Measurements from ENCODE around the gene SH2B2.

Gene SH2B2

DNA sequence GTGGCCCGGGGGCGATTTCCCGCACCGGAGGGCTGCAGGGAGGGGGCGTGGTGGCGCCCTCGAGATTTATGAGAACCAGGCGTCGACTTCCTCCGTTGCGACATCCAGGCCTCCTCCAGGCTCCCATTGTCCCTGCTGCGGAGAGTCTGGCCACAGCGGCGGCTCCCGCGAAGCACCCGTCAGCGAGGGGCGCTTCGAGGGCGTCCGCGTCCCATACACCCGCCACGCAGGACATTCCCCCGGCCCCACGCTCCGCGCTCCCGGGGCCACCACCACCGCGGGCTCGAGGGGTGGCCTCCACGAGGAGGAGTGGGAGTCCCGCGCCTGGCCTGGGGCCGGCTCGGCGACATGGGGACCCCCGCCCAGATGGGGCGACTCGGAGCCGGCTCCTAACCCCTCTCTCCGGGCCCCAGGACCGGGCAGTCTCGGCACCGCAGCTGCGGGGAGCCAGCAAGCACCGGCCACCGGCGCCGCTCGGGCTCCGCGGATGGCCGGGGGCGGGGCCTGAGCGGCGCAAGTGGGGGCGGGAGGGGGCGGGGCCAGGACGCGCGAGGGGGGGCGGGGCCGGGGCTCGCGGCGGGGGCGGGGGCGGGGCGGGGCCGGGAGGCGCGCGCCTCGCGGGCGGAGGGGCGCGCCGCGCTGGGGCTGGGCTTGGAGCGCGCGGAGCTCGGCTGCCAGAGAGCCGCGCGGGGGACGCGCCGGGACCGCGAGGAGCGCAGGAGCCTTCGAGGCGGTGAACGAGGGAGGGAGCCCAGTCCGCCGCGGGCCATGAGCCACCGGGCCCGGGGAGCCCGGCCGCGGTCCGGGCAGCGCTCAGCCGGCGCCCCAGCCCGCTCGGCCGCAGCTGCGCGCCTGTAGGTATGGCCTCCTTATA, at the start of gene SH2B2:
Gene SH2B2, plus strand, starts transcription at position 632 of the 874 bp plus-strand sequence. CDS start 13,683 bp downstream, outside the sequence.
- DNase-seq = peak; percentile 33

DNA sequence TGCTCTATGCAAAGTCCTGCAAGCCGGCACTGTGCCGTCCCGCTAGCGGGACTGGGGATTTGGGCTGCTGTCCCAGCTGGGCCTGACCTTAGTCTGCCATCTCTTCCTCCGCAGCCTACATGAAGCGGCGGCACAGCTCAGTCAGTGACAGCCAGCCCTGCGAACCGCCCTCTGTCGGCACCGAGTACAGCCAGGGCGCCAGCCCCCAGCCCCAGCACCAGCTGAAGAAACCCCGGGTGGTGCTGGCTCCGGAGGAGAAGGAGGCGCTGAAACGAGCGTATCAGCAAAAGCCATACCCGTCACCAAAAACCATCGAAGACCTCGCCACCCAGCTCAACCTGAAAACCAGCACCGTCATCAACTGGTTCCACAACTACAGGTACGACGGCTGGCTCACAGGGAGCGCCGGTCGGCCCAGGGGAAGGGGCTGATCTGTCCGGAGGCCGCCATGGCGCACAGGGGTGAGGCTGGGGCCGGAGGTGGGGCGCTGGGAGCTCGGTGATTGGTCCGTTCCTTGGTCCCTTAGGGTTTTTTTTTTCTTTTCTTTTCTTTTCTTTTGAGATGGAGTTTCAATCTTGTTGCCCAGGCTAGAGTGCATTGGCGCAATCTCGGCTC, 47.4 kb upstream of the SH2B2 start:
- DNase-seq = no peak

DNA sequence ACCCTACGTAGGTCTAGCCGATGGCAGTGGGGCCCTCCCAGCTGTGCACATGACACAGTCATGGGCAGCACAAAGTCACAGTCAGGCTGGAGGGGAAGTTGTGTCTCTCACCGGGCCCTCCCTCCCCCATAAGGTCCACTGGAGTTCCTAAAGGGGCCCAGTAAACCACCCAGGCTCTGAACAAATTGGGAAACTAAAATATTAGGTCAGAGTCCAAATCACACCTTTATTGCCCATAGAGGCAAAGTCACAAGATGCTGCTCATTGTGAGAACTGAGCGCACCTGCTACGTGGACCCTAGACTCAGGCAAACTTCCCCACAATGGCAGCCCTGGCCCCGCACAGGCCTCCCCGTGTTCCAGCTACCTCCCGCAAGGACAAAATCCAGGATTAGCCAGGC, 45.2 kb upstream of the SH2B2 start:
- DNase-seq = no peak

DNA sequence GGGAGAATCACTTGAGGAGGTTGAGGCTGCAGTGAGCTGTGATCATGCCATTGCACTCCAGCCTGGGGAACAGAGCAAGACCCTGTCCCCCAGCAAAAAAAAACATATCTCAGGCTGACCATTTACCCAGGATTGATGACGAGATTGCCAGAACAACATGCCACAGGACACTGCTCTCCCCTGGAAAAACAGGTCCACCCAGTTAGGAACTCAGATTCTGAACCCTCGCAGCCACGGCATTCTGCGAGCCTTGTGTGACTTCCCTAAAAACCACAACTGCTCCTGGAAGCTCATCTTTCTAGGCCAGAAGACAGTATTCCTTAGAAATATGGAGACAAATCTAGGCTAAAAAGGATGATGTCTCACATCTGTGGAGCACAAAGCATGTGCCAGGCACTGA, 42.1 kb upstream of the SH2B2 start:
- no peak for DNase-seq

DNA sequence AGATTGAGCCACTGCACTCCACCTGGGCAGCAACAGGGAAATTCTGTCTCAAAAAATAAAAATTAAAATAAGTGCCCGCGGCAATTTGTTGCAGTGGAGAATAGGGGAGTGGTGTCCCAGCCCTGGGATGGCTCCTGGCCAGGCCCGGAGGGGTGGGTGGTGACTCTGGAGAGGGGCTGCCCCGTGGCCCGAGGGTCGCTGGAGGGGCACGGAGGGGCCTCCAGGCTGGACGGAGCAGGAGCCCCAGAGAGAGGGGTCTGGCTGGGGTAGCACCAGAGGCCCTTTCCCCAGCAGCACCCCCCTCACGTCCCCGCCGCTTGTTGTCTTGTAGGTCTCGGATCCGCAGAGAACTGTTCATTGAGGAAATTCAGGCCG, 38.6 kb upstream of the SH2B2 start:
- no peak for DNase-seq

DNA sequence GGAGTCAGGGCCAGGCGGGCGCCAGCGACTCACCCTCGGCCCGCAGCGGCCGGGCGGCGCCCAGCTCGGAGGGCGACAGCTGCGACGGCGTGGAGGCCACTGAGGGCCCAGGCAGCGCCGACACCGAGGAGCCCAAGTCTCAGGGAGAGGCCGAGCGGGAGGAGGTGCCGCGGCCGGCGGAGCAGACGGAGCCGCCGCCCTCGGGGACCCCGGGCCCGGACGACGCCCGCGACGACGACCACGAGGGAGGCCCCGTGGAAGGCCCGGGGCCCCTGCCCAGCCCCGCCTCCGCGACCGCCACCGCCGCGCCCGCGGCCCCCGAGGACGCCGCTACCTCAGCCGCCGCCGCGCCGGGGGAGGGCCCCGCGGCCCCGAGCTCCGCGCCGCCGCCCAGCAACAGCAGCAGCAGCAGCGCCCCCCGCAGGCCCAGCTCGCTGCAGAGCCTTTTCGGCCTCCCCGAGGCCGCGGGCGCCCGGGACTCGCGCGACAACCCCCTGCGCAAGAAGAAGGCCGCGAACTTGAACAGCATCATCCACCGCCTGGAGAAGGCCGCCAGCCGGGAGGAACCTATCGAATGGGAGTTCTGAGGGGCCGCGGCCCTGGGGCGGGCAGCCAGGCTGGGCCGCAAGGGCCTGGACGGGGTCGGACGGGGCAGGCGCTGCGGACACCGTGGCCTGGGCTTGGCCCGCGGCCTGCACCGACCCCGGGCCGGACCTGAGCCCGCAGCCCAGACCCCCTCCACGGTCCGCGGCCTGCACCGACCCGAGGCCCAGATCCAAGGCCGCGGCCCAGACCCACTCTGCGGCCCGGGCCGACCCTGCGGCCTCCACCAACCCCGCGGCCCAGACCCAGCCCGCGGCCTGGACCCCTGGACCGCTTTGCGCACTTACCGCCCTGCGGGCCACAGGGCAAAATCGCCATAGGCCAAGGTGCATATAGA, 37.9 kb upstream of the SH2B2 start:
- no peak for DNase-seq

DNA sequence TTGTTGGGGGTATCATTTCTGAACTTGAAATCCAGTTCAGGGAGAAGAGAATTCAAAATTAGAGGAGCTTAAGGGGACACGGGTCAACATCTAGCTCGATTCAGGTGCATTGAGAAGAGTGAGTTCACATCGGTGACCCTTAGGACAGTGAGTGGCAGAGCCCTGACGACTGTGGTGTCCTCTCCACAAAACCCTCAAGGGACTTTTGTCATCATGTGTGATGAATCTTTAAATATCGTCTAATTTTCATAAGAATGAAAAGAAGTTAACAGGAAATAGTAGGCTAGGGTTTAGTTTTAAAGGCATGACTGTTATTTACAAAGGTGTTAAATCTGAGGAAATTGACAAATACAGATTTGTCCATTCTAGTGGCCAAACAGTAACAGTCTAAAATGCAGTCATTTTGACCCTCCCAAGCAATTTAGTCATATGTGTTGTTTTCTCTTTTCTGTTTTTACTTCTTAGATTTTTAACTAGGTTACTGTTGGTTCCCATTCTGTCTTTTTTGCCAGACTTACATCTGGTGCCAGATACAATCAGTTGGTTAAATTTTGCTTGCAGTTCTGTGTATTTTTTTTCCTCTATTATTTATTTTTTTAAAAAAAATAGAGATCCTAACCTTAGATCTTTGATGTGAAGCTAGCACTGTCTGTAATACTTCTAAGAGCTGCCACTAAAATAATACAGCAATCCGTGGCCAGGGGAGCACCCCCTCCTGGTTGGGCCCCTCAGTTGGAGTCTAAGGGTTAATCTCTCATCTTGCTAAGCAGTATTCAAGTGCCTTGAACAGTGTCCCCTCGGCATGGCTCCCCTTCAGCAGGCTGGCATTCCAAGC, 34.9 kb upstream of the SH2B2 start:
- no peak for DNase-seq

DNA sequence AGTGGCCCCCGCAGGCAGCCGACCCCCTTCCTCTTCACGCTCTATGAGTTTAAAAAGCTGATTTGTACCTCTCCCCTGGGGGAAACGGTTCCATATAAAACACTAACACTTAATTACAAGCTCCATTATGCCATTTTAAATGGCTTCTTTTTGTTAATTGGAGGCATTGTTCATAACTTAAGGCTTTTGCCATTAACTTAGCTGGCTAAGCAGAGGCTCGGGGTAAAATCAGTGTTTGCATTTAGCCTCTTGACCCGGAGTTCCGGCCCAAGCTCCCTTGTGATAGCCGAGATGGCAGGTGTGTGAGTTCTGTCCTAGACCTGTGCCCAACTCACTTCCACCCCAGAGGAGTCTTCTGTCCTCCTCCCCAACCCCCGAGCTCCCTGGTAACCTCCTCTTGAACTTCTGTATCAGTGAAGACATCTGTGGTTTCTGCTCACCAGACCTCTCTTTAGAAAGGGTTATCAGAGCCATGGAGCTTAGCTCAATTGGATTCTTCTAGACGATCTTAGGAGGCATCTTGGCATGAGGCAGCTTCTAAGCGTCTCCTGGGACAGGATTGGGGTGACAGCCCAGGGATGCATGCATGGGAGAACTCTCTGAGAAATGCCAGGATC, 34.2 kb upstream of the SH2B2 start:
- no peak for DNase-seq

DNA sequence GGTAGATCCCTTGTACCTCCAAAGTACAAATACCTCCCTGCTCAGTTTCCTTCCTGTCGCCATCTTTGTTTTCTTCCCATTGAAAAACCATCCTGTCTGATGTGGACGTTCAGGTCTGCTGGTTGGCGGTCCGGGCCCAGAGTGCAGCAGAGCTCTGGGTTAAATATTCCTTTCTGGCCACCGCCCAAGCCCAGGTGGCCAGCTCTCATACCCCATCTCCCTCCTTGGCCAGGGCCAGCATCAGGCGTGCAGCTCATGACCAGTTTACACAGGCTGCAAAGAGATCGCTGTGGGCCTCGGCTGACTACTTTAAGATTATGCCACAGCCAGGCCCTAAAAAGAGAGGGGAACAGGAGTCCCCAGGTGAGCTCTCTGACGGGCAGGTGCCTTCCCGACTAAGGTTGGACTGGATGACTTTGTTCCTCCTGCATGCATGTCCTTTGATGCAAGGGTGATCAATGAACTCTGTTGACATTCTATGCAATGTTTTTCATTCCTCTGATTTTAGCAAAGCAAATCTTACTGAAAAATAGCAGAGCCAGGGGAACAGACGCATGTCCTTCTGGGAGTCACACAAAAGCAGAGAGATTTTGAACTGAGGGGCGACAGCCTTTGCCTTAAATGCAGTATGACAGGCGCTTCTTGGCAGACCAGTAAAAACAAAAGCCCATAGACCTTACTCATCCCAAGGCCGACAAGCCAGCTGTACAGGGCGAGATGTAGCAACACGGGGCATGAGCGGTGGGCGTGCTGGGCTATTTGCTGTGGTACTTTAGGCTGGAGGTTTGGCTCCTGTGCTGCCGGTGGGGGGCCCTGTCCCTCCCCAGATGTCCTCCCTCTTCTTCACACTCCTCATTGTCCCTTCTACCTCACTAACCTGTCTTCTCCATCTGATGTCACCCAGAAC, 33.3 kb upstream of the SH2B2 start:
- DNase-seq = no peak

DNA sequence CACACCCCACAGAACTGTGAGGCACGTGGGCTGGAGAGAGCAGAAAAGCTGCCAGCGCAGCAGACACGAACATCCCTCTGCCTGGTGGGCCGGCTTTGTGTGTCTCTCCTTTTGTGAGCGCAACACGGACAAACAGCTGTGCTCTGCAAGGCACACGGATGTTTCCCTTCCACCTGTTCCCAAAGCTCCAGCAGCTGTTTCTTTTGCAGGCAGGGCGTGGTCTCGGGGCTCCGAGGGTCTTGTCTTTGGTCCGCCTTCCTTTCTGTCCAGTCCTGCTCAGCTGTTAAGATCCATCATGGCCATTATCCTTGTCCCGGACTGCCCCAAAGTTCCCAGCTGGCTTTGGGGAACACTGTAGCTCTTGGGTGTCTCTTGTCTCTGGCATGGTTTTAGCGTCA, 32.7 kb upstream of the SH2B2 start:
- DNase-seq = no peak

DNA sequence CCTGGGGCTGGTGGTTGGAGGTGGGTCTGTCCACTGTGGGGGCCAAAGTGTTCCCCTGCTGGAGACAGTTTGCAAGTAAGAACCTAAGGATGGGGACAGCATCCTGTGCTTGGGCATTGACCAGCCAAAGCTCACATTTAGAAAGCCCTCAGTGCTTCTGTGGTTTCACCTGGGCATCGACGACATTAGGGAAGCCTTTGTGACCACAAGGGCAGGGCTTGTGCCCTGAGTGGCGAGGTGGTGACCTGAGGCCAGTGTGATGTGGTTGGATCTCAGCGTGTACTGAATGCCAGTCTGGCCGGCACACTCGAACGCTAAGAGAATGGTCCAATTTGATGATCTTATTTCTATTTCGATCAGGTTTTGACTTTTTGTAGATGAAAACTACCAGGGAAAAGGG, 32.1 kb upstream of the SH2B2 start:
- DNase-seq = no peak

DNA sequence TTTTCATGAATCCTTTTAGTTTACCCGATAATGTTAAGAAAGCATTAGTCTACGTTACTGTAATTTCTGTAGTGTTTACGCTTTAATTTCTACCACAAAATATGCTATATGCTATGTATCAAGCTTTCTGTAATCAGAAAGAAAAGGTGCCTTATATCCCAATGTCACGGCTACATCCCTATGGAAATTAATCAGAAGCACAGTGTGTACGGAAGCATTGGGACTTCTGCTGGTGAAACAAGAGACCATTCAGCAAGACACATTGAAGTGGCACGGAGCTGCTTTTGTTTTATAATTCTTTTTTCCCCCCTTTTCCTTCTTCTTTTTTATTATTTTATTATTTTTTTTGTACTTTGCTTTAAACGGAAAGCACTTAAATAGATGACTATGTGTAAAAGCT, 31.2 kb upstream of the SH2B2 start:
- DNase-seq = no peak

DNA sequence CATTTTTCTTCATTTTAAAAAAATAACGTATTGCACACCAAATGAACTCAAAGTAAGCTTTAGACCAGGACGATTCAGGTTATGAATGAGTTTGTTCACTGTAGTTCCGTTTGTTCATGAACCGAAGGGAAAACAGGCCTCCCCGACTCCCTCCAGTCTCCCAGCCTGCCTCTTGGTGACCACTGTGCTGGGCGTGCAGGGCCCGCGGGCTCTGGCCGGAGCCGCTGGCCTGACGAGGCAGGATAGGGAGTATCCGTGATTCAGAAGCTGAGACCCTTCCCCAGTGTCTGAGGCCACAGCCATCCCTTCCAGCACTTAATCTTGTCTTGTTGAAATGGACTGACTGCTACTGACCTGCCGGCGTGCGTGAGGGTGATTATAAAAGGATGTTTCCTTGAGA, 30.8 kb upstream of the SH2B2 start:
- no peak for DNase-seq

DNA sequence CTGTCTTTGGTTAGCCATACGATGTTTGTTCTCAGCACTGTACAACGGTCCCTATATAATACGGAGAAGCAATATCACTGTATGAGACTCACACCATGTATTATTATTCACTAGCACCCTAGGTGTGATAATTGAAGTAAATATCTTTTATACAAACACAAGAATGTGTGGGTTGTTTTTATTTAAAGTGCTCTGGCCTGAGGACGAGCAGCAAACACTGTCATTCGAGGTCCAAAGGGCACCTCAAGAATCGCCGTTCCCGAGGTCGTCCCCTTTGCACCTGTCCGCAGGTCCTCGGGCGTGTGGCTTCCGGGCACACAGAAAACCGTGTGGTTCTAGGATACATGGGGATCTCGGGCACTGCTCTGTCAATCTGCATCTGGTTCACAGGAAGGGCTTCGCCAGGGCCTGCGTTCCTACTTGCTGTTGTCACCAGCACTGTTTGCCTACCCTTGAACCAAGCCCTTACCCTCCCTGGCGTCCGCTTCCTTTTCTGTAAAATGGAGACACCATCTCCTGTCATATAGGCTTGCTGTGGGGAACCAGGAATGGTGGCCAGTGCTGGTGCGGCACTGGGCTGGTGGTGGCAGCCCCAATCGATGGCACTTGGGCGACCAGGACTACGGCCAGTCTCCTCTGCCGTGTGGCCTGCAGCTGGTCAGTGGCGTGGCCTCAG, 28.5 kb upstream of the SH2B2 start:
- DNase-seq = no peak

DNA sequence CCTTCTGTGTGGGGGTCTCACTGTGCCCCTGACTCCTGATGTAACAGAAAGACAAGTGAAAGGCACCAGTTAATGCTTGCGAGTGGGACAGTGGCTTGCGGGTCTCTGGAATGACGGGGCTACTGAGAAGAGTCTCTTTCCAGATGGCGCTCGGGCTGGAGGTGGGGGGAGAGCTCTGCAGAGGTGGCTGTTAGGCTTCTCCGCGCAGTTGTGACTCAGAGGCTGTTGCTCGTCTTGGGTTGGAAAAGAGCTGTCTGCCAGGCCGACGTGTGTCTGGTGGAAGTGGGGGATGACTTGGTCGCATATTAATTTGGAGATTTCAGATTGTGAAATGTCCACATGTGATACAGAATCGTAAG, 27.9 kb upstream of the SH2B2 start:
- DNase-seq = no peak

DNA sequence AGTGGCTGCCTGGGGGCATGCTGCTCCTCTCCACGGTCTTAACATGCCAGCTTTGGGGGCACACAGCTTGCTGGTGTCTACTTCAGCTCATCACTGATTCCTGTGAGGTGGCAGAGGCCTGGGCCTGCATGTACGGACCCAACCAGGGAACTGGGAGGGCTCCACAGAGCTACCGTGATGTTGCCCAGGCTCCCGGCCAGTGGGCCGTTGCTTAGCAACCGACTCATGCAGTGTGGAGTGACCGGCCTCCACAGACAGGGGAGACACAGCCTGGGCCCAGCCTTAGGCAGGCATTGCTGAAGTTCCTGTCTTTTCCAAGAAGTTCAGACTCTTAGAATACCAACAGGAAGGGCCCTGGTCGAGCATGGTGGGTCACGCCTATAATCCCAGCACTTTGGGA, 25.8 kb upstream of the SH2B2 start:
- DNase-seq = no peak

DNA sequence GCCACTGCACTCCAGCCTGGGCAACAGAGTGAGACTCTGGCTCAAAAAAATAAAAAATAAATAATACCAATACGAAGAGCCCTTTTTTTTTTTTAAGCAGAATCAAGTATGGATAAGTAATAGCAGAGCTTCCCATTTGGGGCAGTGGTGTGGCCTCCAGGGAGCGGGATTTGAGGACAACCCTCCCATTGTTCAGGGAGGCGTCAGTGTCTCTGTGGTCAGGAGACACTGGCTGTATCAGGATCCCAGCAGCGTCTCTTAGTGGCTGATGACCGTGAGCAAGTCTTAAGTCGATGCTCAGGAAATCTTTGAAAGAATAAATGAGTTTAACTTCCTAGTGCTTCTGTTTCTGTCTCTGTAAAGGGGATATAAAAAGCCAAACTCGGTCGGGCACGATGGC, 25.2 kb upstream of the SH2B2 start:
- DNase-seq = no peak

DNA sequence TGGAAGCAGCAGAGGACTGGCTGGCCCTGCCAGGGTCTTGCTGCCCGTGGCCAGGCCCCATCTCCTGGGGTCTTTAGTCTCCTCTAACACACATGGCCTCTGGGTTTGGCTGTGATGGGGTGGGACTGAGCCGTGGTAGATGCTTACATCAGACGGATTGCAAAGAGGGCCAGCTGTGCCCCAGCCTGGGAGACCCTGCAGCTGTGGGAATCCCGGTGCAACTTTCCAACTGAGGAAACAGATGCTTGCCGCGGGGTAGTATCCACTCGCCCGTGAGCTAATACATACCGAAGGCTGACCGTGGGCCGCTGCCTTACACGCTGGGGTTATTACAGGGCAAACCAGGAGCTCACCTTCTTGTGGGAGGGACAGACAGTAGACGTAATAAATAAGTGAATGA, 24.1 kb upstream of the SH2B2 start:
- no peak for DNase-seq

DNA sequence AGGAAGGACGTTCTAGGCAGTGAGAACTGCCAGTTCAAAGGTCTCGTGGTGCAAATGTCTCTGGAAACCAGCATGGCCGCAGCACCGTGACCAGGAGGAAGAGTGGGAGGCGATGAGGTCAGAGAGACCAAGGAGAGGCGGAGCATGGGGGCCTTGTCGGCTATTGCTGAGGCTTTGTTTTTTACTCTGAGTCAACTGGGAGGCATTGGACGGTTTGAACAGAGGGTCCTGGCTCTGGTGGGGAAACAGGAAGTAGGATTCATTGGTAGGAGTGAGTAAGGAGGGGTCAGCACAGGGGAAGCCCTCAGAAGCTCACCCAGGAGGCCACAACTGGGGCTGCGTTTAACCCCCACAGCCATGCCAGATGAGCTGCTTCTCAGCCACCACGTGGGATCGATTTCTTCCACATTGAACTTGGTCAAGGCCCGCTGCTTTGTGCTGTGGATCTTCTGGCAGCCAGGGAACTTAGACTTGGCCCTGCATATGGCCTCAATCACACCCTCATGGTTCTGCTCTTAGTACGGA, 22.2 kb upstream of the SH2B2 start:
- no peak for DNase-seq

DNA sequence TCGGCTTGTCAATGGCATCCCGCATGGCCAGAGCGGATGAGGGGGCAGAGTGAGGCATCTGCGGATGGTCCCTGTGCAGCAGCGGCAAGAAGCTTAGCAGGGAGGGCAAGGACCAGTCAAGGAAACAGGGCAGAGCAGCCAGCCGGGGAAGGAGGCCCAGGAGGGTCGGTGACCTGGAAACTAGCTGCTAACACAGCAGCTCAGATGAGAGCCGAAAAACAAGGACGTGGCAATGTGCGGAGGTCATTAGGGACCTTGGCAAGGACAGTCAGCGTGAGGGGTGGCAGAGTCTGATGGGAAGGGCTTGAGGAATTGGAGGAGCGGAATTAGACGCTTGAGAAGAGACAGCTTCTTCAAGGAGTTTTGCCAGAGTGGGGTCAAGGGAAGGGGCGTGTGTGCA, 20.1 kb upstream of the SH2B2 start:
- no peak for DNase-seq
